22Rv1 (cell line): ENCODE data around the gene DDX5.

Experiments used
- ZFX ChIP-seq: fragments of 450-650 bp; IDR thresholded peaks from 2 replicates; pipeline ENCODE4 v1.6.1; 2017; ENCODE audit warnings: antibody characterized with exemption, borderline replicate concordance
- TF ChIP-seq, protein P1 (sequence below): fragments of 450-650 bp; IDR thresholded peaks from 2 replicates; pipeline ENCODE4 v1.5.1; 2017; ENCODE audit warnings: mild to moderate bottlenecking

GRCh38 chr17:64534187-64534586, 28.1 kb upstream of the DDX5 start:
- TF ChIP-seq, protein P1, sequence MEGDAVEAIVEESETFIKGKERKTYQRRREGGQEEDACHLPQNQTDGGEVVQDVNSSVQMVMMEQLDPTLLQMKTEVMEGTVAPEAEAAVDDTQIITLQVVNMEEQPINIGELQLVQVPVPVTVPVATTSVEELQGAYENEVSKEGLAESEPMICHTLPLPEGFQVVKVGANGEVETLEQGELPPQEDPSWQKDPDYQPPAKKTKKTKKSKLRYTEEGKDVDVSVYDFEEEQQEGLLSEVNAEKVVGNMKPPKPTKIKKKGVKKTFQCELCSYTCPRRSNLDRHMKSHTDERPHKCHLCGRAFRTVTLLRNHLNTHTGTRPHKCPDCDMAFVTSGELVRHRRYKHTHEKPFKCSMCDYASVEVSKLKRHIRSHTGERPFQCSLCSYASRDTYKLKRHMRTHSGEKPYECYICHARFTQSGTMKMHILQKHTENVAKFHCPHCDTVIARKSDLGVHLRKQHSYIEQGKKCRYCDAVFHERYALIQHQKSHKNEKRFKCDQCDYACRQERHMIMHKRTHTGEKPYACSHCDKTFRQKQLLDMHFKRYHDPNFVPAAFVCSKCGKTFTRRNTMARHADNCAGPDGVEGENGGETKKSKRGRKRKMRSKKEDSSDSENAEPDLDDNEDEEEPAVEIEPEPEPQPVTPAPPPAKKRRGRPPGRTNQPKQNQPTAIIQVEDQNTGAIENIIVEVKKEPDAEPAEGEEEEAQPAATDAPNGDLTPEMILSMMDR: no peak
- no peak for TF ChIP-seq ZFX
